OCI-LY3 (cell line): ENCODE measurements around the gene CLEC16A.

Source experiments
- CTCF ChIP-seq: fragments of 200-600, 300-600 bp; sonication (generic); IDR thresholded peaks from 2 replicates; pipeline ENCODE4 v1.5.1; 2014; ENCODE audit warnings: antibody characterized with exemption, low read length, low read depth
- EZH2phosphoT487 ChIP-seq: fragments of 200-600 bp; shearing (Covaris generic); IDR thresholded peaks from 2 replicates; pipeline ENCODE4 v1.6.1; 2018; ENCODE audit warnings: antibody characterized with exemption, mixed run types, low read depth

- no peak for TF ChIP-seq CTCF
- TF ChIP-seq EZH2phosphoT487 = no peak
Observed at GRCh38 chr16:11163761-11164261, 219.4 kb downstream of the CLEC16A start.
